Kidney (tissue), 14 donors: ENCODE results near the gene NEMF. TPM values are rescaled to one million over a fixed set of nuclear protein-coding genes. Genes with fewer than 3 reads are reported as not detected.

Experiments
- DNase-seq, 5 donors: peaks; one replicate each; pipeline ENCODE4 v3.0.0-alpha.2; 2013 to 2020
- FAIRE-seq: peaks from 2 replicates; lab custom pipeline; 2012; peaks lifted over from hg19 to GRCh38; lab: Jason Lieb, UNC
- H3K27ac ChIP-seq, 2 donors: one replicate each; pipeline ENCODE4 v1.7.0; 2013; ENCODE audit warnings: low read depth in 2 of 2, low read length in 2 of 2, inconsistent platforms in 1 of 2
- H3K27me3 ChIP-seq: one replicate; pipeline ENCODE4 v1.7.1; 2013; ENCODE audit warnings: low read length, inconsistent platforms; ENCODE audit not compliant: control insufficient read depth, insufficient read depth
- H3K36me3 ChIP-seq, 3 donors: one replicate each; pipeline versions ENCODE4 v1.7.0 to v1.7.1; 2013; ENCODE audit warnings: low read length in 3 of 3, control low read depth in 1 of 3, inconsistent platforms in 1 of 3; ENCODE audit not compliant: insufficient read depth in 3 of 3, control insufficient read depth in 2 of 3
- H3K4me1 ChIP-seq, 3 donors: one replicate each; pipeline versions ENCODE4 v1.7.0 to v1.7.1; 2013; ENCODE audit warnings: low read length in 3 of 3, inconsistent platforms in 1 of 3, low read depth in 1 of 3; ENCODE audit not compliant: control insufficient read depth in 2 of 3, insufficient read depth in 2 of 3
- H3K4me3 ChIP-seq, 3 donors: one replicate each; pipeline versions ENCODE4 v1.7.0 to v1.8.1; 2013; ENCODE audit warnings: low read length in 3 of 3, control low read depth in 1 of 3, inconsistent platforms in 1 of 3
- H3K9ac ChIP-seq, 3 donors: one replicate each; pipeline versions ENCODE4 v1.7.0 to v1.7.1; 2013; ENCODE audit warnings: low read length in 3 of 3, control low read depth in 1 of 3, inconsistent platforms in 1 of 3
- H3K9me3 ChIP-seq, 3 donors: one replicate each; pipeline versions ENCODE4 v1.7.0 to v1.7.1; 2013; ENCODE audit warnings: low read length in 3 of 3, control low read depth in 1 of 3, inconsistent platforms in 1 of 3; ENCODE audit not compliant: control insufficient read depth in 2 of 3, insufficient read depth in 1 of 3
- CTCF ChIP-seq: IDR thresholded peaks from 3 replicates; pipeline ENCODE4 v1.5.1; 2012; ENCODE audit warnings: mild to moderate bottlenecking, moderate library complexity, borderline replicate concordance; ENCODE audit not compliant: insufficient read depth; ENCODE audit errors: extremely low read depth
- intact Hi-C: fragments of 100-400 bp; cut with DNase I; formaldehyde crosslinking; loops from one replicate; pipeline ENCODE4 v1.11.1; 2022
- polyA plus RNA-seq: library from polyadenylated mRNA; stranded (reverse); fragments of 350-450 nt; fragmentation: Illumina TruSeq; extraction: RNeasy Lipid Tissue Mini Kit (QIAGEN cat#74804); gene quantifications from one replicate; pipeline ENCODE4 v1.2.3, GENCODE V29; 2014; ENCODE audit warnings: low read depth, low replicate concordance; ENCODE audit not compliant: insufficient read depth
- total RNA-seq: library from RNA; stranded (reverse); fragmentation: NEBNext Ultra II Directional; extraction: Animal tissue kit (Norgen Biotek cat#: 25700); gene quantifications from one replicate; pipeline ENCODE4 v1.2.1, GENCODE V29; 2021
- donor health status: control.
- donor health status: control.
- donor health status: control.
- donor health status: control.
- donor health status: control.
- donor health status: DM: yes; HTN: yes; CAD: no.
- donor health status: Normal renal cell carcinoma (clear cell type).

NEMF gene
- total and polyA plus RNA-seq, 2 donors from 2014 or later = 26.1 to 79.9 TPM

- DNase-seq (no peak), FAIRE-seq (no peak)
- Histone ChIP-seq H3K9me3 (no peaks in the 10 kb centered on the region), H3K4me3 (no peak overlapping the region), H3K36me3 (no peaks in the 10 kb centered on the region), H3K27me3 (no peaks in the 10 kb centered on the region), H3K9ac (no peak overlapping the region), H3K4me1 (no peaks in the 10 kb centered on the region), H3K27ac (no peak overlapping the region)
- intact Hi-C loops = no loop called here
- no peak for TF ChIP-seq CTCF
Measured at GRCh38 chr14:49858383-49858782, 5.8 kb upstream of the NEMF start.

GRCh38 chr14:49857427-49858003 is 4.9 kb upstream of the NEMF start:
- H3K9me3 ChIP-seq = no peaks in the 10 kb centered on the region
- H3K4me3 ChIP-seq = no peak overlapping the region
- H3K4me1 ChIP-seq = no peaks in the 10 kb centered on the region
- FAIRE-seq (no peak), DNase-seq (no peak)
- intact Hi-C loops = no loop called here
- H3K9ac ChIP-seq = no peak overlapping the region
- no peaks in the 10 kb centered on the region for H3K36me3 ChIP-seq
- H3K27ac ChIP-seq = no peak overlapping the region
- no peak for TF ChIP-seq CTCF
- no peaks in the 10 kb centered on the region for H3K27me3 ChIP-seq

GRCh38 chr14:49853572-49854375 is 1.2 kb upstream of the NEMF start:
- intact Hi-C loops = no loop called here
- FAIRE-seq = no peak
- Histone ChIP-seq H3K36me3 (peaks cover 4 to 16% (median 4%) of the 10 kb centered on the region in 3 donors), H3K9ac (no peak overlapping the region), H3K27me3 (no peaks in the 10 kb centered on the region), H3K27ac (no peak overlapping the region), H3K4me1 (peaks cover 0 to 9% (median 0%) of the 10 kb centered on the region in 3 donors), H3K9me3 (no peaks in the 10 kb centered on the region), H3K4me3 (peak overlapping the region; percentile 93 to 100 (median 99))
- TF ChIP-seq CTCF = peak; percentile 86
- peak; percentile 78 to 92 (median 83) for DNase-seq
